CD4-positive, alpha-beta T cell treated with Interleukin-4 for 4 hours (primary cell): ENCODE data around the gene METTL21A.

Experiments
- DNase-seq: peaks from one replicate; pipeline ENCODE4 v3.0.0-alpha.2; 2020

METTL21A gene

DNA sequence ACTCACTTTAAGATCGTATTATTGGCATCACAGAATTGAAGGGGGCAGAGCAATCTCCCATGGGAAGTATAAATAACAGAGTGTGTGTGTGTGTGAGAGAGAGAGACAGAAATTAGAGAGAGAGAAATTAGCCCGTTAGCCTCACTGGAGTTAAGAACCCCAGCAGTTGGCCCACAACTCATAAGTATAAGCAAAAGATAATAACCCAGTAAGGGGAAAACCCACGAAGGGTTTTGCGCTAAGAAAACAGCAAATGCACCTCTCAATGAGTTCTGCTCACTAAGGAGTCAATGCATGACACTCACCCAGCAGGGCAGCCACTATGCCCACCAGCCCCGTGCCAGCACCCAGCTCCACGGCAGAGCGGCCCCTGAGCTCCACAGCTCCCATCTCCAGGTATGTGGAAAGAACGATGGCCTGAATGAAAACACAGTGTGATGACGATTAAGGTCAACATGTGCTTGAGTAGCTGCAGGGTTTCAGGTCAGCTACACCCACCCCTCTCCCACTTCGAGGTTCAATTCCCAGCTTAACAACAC is 3.6 kb downstream of the METTL21A start:
- DNase-seq: no peak

DNA sequence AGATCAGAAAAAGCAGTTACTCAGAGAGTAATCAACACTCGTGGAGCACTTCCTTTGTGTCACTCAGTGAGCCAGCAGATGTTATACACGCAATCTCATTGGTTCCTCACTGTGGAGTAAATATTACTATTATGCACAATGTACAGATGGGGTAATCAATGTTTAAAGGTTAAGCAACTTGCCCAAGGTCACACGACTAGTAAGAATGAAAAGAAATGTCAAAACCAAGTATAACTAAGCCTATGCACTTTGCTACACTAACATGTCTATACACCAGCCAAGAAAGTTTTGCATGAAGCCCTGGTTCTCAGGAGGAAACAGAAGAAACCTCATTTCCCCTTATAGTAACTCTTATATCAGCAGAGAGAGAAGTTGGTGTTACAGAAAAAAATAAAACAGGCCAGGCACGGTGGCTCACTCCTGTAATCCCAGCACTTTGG is 5.4 kb downstream of the METTL21A start:
- DNase-seq: peak; percentile 18

DNA sequence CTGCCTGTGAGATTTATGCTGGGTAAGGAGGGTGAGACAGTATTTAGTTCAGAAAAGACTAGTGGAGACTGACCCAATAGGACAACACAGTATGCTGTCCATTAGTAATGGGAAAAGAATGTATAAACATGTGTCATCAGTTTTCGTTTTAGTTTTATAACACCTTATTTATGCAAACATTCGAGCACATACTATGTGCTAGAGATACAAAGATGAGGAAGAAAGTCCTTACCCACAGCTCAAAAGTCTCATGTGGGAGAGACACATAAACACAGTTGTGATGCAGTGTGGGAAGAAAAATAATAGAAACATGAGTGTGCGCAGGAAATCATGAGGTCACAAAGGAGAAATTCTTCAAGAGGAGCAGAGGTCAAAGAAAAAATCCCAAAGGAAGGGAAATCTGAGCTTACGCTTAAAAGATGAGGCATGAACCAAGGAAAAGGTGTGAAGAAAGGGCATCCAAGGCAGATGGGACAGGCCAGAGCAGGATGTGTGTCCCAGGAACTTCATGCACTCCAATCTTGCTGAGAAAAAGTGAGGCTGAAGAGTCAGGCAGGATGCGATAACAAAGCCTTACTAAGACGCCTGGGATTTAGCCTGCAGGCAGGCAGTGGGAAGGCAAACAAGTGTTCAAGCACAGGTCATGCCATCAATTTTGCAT is 8.1 kb downstream of the METTL21A start:
- DNase-seq: no peak

DNA sequence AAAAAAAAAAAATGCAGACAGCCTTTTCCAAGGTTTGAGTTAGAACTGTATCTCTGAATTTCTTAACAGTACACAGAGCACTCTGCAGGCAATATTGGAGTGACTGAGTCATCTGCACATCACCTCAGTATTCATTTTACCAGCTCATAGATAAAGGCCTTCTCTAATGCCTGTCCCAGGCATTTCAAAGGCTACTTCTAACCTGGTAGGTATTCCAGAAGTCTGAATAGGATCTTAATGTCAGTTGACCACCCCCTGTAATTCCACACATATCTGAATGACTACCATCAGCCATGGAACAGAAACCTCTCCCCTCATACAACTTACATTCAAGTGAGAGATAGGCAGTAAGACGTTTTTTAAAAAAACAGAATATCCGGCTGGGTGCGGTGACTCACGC is 9.0 kb downstream of the METTL21A start:
- no peak for DNase-seq

DNA sequence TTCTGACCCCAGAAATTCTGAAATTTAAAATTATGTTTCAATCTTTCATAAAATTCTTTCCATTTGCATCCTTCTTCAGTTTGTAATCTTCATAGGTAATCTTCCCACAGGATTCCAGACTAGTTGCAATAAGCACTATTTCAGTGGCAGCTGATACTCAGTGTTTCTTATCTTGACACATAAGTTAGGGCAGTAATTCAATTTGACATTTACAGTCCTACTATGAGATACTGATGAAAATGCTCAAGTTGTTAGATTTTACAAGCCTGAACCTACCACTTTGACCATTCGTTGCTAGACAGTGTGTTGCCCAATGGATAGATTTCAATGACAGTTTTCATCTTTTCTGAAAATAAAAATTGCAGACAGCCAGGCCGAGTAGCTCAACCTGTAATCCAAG is 10.4 kb downstream of the METTL21A start:
- DNase-seq: no peak

DNA sequence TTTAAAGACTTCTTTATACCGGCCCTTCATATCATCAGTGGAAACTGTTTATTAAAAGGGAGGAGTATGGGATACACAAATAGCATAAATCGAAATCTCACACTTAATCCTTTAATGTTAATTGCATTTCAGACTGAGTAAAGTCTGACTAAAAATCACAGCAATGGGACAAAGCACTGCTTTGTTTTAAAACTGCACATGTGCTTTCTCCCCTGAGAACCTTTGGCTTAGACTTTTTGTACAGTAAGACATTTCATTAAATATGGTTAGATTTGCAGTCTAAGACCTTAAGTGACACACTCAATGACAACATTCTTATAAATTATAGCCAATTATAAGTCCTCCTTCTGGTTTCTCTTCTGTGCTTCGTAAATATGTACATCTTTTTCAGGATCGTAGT is 12.5 kb downstream of the METTL21A start:
- DNase-seq: no peak

DNA sequence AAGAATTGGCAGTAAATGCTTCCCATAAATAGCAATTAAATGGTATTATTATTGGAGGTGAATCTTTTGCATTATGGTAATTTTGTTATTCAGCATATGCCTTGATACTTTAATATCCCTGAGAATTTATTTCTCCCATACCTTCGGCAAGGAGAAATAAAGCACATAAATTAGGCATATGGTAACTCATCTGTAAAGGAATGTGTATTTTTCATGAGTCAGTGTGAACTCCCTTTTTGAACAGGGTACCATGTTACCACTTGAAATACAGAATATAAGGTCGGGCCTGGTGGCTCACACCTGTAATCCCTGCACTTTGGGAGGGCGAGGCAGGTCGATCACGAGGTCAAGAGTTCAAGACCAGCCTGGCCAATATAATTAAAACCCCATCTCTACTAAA is 18.4 kb downstream of the METTL21A start:
- no peak for DNase-seq

DNA sequence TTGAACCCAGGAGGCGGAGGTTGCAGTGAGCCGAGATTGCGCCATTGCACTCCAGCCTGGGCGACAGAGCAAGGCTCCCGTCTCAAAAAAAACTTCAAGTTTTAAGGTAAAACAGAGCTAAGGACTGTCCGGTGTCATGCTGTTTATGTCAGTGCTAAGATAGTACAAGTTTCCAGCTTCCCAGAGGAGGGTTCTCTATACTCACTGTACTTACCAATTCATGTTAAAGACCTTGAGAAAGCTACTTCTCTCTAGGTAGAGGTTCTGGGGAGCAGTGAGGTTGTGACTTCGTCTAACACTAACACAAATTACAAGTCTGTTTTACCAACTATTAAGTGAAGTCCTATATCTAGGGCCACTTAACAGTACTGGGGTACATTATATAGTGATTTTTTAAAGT is 18.8 kb downstream of the METTL21A start:
- no peak for DNase-seq

DNA sequence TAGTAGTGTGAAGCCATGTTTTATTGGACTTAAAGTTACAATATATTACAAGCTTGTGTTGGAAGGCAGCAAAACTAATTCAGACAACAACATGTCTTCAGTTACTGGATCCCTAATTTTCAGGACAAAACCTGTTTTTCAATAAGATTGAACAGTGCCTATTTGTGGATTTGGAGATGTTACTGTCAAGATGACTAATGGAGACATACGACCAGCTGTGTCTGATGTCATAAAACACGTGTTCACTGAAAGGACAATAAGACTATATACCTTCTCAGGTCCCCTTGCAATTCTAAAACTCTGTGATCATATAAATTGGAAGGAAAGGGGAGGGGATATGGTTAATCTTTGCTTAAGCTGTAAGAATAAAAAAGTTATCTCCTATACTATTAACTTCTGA is 21.7 kb downstream of the METTL21A start:
- DNase-seq: no peak

DNA sequence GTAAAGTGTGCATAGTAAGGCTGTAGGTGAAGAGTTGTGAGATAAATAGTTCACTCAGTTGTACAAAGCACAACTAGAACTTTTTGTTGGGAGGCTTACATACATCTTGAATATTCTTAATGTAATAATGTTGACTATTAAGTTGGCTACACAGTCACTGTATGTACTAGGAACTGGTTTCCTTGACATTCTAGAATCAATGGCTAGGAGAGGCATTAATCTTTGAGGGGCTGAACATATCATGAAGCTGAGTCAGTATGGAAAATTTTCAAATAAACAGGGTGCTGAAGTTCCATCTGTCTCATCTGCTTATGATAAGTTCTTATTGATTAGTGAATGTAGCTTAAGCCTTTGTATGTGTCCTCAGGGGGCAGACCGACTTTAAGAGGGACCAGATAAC is 23.4 kb downstream of the METTL21A start:
- no peak for DNase-seq

DNA sequence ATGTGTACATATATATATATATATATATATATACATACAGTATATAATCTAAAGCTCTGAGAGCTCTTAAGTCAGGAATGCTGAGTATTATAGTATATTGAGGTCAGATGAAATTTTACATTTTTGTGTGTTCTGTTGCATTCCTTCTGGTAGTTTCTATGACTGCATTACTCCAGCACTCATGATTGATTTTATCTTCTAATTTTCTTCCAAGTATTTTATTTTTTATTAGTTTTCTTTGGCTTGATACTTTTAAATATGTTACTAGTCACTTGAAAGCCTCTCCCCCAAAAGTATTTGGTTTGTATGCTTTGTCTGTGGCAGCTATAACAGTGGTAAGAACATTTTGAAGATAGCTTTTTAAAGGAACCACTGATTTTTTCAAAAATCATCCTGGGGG is 25.0 kb downstream of the METTL21A start:
- no peak for DNase-seq

DNA sequence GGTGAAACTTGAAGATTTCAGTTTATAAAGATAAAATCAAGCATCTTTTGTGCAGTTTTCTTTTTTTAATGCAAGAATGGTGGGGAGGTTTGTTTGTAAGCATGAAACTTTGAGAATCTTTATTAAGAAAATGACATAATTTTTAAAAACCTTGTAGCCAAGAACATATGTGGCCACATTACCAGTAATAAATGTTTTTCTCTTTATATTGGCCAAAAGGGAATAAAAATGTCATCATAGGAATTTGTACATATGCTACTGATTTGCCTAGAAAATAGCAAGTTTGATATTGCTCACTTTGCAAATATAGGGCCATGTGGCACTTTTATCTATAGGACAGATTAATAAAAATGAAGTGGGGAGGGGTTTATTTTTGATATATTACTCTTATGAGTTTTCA is 25.6 kb downstream of the METTL21A start:
- no peak for DNase-seq

DNA sequence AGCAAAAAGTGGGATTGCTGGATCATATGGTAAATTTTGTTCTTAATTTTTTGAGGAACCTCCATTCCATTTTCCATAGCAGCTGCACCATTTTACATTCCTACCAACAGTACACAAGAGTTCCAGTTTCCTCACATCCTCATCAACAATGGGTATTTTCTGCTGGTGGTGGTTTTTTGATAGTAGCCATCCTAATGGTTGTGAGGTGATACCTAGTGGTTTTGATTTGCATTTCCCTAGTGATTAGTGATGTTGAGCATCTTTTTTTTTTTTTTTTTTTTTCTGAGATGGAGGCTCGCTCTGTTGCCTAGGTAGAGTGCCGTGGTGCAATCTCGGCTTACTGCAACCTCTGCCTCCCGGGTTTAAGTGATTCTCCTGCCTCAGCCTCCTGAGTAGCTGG is 30.5 kb downstream of the METTL21A start:
- DNase-seq: no peak

DNA sequence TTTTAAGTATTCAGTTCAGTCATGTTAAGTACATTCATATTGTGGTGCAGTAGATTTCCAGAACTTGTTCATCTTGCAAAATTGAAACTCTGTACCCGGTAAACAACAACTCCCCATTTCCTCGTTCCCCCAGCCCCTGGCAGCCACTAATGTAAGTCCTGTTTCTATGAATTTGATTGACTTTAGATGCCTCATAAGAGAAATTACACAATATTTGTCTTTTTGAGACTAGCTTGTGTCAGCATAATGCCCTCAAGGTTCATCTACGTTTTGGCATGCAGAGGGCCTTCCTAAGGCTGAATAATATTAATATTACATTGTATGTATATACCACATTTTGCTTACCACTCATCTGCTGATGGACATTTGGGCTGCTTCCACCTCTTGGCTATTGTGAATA is 30.9 kb downstream of the METTL21A start:
- no peak for DNase-seq

DNA sequence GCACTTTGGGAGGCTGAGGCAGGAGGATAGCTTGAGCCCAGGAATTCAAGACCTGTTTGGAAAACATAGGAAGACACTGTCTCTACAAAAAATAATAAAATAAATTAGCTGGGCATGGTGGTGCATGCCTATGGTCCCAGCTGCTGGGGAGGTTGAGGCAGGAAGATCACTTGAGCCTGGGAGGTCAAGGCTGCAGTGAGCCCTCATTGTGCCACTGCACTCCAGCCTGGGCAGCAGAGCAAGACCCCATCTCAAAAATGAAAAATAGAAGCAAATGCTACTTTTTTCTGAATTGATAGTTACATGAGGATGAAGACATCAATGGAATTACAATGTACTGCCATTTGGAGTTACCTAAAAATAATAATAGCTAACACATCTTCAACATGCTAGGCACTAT is 31.9 kb downstream of the METTL21A start:
- DNase-seq: no peak

DNA sequence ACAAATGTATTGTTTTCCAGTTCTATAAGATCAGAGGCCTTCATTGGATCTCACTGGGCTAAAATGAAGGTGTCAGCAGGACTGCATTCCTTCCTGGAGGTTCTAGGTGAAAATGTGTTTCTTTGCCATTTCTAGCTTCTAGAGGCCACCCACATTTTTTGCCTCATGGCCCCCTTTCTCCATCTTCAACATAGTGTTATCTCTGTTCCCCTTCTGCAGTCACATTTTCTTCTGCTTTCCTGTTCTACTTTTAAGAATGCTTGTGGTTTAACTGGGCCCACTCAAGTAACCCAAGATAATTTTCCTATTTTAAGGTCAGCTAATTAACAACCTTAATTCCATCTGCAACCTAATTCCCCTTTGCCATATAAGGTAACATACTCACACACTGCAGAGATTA is 36.1 kb downstream of the METTL21A start:
- DNase-seq: no peak

DNA sequence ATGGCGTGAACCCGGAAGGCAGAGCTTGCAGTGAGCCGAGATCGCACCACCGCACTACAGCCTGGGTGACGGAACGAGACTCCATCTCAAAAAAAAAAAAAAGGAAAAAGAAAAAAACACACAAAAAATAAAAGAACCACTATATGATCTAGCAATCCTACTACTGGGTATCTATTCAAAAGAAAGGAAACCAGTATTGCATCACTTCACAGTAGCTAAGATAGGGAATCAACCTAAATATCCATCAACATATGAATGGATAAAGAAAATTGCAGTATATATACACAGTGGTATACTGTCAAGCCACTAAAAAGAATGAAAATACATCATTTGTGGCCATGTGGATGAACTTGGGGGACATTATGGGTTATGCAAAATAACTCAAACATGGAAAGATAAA is 37.9 kb downstream of the METTL21A start:
- no peak for DNase-seq

DNA sequence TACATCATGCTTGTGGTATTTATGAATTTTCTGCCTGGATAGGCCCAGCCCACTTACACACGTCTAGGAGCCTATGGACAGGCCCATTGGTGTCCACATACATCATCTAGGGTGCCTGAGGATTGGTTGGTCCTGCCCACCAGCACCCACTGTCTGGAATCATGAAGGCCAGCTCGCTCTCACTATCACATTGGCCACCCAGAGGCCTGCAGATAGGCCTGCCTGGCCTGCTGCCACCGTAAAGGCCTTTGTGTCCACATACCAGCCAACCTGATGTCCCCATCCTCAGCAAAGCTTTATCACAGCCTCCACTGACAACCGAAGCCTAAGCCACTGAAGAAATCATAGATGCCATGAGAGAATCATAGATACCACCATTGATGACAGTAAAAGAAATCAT is 40.2 kb downstream of the METTL21A start:
- DNase-seq: no peak

DNA sequence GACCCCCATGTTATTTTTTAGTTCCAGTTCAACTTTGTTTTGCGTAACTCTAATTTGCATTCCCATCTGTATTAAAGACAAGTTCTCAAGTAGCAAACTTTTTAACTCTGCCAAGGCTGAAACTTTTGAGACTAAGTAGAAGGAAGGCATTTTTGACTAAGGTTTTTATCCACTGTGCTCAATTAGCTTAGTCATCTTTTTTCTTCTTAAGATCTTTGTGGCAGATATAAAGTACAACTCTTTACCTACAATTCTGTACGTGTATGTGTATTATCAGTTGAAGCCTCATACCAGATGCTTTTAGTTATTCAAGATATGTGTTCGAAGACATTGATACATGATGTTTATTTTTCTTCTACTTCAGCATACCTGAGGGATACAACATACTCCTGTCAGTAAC is 53.8 kb downstream of the METTL21A start:
- no peak for DNase-seq

DNA sequence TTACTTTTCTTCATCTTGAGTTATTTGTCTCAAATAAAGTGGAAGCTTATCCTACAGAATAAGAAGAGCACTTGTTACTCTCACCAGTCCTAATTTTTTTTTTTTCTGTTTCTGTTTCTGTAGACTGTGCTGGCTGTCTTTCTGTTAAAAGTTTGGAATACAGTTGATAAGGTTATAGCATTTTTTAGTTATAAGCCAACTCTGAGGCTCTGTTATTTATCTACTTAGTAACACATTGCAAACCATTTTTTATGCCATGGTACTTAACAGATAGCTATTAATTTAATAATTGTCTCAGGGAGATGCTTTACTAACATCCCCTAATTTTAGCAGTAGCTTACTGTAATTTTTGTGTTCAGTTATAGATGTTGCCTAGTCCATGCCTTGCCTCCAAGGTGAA is 57.5 kb downstream of the METTL21A start:
- no peak for DNase-seq

DNA sequence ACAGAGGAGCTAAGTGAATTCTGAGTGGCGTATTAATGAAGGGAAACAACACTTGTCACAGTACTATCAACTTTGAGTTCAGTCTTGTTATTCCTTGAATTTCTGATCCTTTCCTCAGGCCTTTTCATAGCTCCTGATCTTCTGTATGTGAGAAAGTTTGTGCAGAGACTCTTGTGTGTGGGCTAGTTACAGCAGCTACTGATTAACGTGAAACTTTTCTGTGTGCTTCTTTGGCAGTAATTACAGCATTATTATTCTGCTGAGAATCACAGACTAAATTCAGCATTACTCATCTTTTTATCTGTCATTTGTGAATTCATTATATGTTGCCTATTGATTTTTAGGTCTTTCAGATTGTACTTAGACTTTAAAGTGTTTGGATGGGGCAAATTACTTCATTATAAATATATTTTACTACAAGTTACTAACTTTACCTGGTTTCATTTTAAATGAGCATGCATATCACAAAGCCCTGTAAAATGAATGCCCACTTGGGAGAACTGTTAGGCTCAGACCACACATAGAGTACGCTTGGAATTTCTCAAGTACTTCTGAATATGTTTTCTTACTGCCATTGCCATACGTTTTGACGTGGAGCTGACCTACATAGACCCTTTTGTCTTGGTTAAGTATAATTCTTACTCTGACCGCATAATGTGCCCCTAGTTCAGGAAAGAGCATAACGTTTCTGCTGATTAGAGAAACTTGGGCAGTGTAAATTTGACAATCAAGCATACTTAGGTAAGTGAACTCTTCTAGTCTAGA is 59.3 kb downstream of the METTL21A start:
- DNase-seq: no peak
